ENCODE data around the gene ZDHHC8. TPM values are rescaled to one million over a fixed set of nuclear protein-coding genes. Genes with fewer than 3 reads are reported as not detected.

ZDHHC8 gene
- total RNA-seq, 1 donor: 6.4 TPM

DNA sequence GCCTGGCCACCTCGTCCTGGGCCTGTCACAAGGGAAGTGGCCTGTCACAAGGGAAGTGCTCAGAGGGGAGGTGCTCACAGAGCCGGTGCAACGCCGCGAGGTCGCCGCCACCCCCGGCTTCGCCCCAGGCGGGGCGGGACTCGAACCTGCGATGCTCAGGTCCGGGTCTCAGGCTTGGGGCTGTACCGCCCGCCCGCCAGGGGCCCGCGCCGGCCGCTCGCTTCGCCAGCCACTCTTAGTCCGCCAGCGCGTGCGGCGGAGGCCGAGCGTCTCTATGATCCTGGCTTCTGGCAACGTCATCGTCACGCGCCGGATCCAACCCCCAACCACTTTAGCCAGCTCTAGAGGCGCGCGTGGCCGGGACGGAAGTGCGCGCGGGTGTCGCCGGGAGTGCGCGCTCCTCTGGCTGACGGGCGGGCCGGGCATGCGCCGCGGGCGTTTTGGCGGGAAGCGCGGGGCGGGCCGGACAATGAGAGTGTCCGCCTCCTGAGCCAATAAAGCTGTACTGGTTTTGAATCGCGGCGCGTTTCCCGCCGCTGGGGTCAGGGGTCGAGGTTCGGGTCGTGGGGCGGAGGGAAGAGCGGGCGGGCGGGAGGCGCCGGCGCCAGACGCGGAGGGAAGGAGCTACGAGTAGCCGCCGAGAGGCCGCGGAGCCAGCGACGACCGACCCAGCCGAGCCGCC is 14.5 kb upstream of the ZDHHC8 start, which contains the start of gene TRMT2A:
Gene TRMT2A (minus strand): TSS at position 276 of the 682 bp plus-strand sequence. CDS start 320 bp downstream, outside the sequence.
- H3K9me3 ChIP-seq (ENCODE audit: low read depth, low read length): no peaks in the 10 kb centered on the region
- peaks cover 40% of the 10 kb centered on the region for H3K4me1 ChIP-seq (ENCODE audit: insufficient read depth, low read length)
- no peaks in the 10 kb centered on the region for H3K27me3 ChIP-seq (ENCODE audit: insufficient read depth, low read length)
- H3K4me3 ChIP-seq (ENCODE audit: low read length): peak within 1 kb of the TSS; percentile 81

DNA sequence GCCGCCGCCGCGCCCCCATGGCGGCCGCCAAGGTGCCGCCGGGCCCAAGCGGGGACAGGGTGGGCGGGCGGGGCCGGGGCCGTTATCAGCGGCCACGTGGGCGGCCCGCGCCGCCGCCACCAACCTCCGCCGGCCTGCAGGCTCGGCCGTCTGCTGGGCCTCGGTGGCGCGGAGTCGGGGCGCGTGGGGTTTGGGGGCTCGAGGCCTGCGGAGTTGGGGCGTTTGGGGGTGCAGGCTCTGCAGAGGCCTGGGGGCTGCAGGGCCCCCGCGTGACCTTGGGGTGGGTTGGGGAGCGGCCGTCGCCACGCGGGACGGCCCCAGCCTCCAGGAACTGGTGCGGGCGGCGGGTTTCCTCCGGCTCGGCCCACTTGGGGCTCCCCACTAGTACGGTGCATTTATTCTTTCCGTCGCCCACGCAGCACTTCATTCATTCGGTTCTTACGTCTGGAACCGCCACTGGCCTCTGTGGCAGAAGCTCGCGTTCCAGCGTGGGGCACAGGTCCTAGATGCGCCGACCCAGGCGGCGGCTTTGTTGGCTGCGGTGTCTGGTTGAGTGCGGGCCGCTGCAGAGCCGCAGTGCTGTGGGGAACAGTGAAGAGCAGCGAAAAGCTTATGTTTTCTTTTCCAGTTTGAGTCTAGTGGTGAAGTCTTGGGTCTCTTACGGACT is 13.8 kb upstream of the ZDHHC8 start:
- Histone ChIP-seq H3K4me3 (ENCODE audit: low read length) (peak overlapping the region; percentile 81), H3K4me1 (ENCODE audit: insufficient read depth, low read length) (peaks cover 37% of the 10 kb centered on the region)

DNA sequence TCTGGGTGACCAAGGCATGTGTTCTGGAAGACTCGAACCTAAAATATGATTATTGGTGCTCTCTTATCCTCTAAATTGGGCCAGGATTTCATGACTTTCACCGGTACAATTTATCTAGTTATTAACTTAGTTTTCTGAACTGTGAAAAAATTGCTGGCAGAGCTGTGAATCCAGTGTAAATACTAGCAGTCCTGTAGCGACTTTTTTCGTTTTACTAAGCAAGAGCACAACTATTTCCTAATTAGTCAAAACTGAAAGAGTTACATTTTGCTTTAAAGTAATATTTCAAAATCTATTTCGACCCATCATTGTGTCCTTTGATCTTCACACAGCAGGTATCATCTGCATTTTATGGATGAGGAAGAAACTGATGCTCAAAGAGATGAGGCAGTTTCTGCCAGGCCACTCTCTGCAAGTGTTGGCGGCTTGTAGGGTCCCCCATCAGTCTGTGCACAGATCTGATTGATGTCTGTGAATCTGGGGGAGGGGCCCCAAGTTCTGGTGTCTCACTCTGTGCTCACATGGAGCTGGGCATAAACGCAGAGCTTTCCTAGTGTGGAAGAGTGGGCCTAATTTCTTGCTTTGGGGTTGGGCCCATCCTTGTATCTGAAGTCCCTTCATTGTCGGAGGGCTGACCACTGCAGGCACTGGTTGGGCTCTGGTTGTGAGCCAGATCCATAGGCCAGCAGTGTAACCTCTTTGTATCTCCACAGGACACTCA is 13.1 kb upstream of the ZDHHC8 start:
- Histone ChIP-seq H3K27me3 (ENCODE audit: insufficient read depth, low read length) (no peaks in the 10 kb centered on the region), H3K4me1 (ENCODE audit: insufficient read depth, low read length) (peaks cover 37% of the 10 kb centered on the region)

More for the DNA sequence above, 13.8 kb upstream of the ZDHHC8 start:
- H3K27me3 ChIP-seq (ENCODE audit: insufficient read depth, low read length): no peaks in the 10 kb centered on the region
- H3K9me3 ChIP-seq (ENCODE audit: low read depth, low read length): no peaks in the 10 kb centered on the region

DNA sequence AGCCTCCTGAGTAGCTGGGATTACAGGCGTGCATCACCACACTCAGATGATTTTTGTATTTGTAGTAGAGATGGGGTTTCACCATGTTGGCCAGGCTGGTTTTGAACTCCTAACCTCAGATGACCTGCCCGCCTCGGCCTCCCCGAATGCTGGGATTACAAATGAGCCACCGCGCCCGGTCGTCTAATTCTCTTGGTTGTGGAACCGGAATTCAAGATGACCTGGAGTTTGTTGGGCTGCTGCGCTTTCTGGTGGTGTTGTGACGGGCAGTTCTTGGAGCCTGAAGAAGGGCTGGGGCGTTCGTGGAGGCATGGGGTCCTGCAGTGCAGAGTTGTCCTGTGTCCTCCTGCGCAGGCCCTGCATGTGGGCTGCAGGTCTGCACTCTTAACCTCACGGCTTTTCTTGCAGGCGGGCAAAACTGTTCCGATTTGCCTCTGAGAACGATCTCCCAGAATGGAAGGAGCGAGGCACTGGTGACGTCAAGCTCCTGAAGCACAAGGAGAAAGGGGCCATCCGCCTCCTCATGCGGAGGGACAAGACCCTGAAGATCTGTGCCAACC is 9.7 kb upstream of the ZDHHC8 start:
- H3K4me3 ChIP-seq (ENCODE audit: low read length): no peak overlapping the region
- peaks cover 29% of the 10 kb centered on the region for H3K4me1 ChIP-seq (ENCODE audit: insufficient read depth, low read length)
- H3K9me3 ChIP-seq (ENCODE audit: low read depth, low read length): no peaks in the 10 kb centered on the region
- H3K27me3 ChIP-seq (ENCODE audit: insufficient read depth, low read length): no peaks in the 10 kb centered on the region

More for the DNA sequence above, 13.1 kb upstream of the ZDHHC8 start:
- Histone ChIP-seq H3K4me3 (ENCODE audit: low read length) (peak overlapping the region; percentile 81), H3K9me3 (ENCODE audit: low read depth, low read length) (no peaks in the 10 kb centered on the region)

DNA sequence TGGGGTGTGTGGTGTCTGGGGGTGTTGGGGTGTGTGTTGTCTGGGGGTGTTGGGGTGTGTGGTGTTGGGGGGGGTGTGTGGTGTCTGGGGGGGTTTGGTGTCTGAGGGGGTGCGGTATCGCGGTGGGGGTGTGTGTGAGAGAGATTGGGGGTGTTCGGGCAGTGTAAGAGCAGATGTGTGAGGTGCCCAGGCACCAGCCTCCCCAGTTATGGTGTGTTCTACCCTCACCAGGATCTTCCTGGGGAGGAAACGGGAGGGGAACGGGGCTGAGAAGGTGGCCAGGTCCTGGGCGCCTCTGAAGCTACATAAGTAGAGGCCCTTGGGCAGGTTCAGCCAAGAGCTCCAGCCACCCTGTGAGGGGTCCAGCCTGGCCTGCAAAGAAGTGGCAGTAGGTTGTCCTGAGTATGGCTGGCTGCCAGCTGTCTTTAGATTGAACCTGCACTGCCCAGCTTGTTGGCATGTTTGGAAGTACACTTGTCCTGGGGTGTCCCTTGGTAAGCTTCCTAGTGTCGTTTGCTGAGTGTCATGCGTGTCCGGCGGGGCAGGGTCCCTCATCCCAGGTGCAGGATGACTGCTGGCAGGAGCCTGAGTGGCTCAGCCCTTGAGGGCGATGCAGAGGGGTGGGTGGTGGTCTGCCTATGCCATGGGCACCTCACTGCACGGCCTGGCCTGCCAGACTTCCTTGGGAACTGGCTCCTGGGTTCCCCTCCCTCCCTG is 8.1 kb upstream of the ZDHHC8 start:
- Histone ChIP-seq H3K4me3 (ENCODE audit: low read length) (no peak overlapping the region), H3K9me3 (ENCODE audit: low read depth, low read length) (no peaks in the 10 kb centered on the region), H3K27me3 (ENCODE audit: insufficient read depth, low read length) (no peaks in the 10 kb centered on the region), H3K4me1 (ENCODE audit: insufficient read depth, low read length) (peaks cover 20% of the 10 kb centered on the region)

DNA sequence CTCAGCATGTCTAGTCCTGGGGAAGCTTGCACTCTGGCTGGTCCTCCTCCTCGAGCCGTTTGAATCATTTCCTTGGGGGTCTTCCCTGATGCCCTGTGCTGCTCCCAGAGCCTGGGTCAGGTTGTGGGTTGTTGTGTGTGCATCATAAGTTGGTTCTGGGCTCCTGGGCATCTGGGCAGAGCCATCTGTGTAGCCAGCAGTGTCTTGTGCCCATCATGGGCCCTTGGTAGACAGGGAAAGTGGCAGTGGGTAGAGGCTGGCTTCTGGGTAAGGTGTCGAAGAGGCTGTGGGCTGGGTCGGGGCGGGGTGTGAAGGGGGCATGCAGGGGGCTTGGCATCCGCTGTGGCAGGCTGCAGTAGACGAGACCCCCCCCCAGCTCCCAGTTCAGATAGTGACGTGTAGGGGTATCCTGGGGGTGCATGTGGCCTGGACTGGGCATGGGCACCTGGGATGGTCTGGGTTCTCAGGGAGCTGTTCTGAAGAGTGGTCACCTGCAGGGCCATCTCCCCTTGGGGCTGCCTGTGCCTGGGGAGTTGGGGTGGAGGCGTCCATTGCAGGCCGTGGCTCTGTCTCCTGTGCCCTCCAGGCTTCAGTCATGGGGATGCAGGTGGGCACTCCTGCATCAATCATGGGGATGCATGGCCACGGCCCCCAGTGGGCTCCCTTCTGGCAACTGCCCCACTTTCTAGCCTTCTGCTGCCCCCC is 7.4 kb upstream of the ZDHHC8 start:
- Histone ChIP-seq H3K4me1 (ENCODE audit: insufficient read depth, low read length) (peaks cover 13% of the 10 kb centered on the region), H3K9me3 (ENCODE audit: low read depth, low read length) (no peaks in the 10 kb centered on the region), H3K4me3 (ENCODE audit: low read length) (no peak overlapping the region), H3K27me3 (ENCODE audit: insufficient read depth, low read length) (no peaks in the 10 kb centered on the region)

DNA sequence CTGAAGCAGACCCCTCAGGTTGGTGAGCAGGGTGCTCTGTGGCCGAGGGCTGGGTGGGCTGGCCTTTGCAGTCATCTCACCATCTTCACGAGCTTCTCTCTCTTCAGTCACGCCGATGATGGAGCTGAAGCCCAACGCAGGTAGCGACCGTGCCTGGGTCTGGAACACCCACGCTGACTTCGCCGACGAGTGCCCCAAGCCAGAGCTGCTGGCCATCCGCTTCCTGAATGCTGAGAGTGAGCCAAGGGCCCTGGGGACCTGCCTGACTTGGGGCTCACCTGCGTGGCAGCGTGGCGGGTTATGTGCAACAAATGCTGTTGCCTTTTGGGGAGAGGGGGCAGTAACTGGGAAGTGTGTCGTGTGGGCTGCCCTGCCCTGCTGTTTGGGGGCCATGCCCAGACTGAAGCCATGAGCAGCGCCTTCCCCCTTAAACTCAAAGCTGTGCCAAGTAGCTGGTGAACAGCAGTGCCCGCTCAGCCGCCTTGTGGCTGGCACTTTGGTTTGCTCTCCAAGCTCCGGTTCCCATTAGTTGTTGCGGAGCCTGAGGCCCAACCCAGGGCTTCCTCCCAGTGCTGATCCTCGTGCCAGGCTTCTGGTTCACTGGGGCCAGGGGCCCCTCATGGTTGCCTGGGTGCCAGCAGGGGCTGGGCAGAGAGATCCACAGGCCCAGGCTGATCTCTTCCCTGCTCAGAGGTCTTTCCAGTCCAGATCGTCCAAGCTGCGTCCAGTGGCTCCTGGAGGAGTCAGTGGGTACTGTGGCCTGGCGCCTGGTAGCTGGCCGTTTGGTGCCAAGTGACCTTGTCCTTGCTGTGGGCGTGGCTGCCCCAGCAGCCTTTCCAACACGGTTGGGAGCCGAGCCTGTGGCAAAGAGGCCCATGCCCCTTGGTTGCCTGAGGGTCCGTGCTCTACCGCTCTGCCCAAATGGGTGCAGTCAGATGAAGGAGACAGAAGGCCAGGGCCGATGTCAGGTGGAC is 6.1 kb upstream of the ZDHHC8 start:
- Histone ChIP-seq H3K4me3 (ENCODE audit: low read length) (no peak overlapping the region), H3K4me1 (ENCODE audit: insufficient read depth, low read length) (peaks cover 12% of the 10 kb centered on the region), H3K9me3 (ENCODE audit: low read depth, low read length) (no peaks in the 10 kb centered on the region), H3K27me3 (ENCODE audit: insufficient read depth, low read length) (no peaks in the 10 kb centered on the region)

DNA sequence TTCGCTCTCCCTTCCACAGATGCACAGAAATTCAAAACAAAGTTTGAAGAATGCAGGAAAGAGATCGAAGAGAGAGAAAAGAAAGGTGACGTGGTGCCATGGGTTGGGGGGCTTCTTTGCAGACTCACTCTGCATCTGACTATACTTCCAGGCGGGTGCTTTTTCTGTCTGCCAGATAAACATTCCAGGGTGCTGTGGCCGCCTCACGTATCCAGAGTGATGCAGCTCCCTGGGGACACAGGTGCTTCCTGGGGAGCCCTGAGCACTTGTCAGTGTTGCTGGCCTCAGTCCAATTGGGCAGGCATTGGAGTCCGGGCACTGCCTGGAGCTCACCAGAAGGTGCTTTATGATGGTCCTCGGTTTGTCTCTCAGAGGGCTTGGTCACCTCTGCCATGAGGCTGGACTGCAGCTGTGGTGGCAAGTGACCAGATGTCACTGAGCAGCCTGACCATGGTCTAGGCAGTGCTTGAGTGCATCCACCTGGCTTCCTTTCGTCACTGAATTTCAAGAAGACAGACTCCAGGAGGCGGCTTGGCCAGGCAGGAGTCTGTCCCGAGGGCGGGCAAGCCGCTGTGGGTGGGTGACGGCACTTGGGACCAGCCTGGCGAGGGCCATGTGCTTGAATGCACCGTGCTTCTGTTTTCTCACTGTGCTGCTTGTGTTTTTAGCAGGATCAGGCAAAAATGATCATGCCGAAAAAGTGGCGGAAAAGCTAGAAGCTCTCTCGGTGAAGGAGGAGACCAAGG is 5.1 kb upstream of the ZDHHC8 start:
- H3K4me1 ChIP-seq (ENCODE audit: insufficient read depth, low read length): peaks cover 14% of the 10 kb centered on the region
- H3K27me3 ChIP-seq (ENCODE audit: insufficient read depth, low read length): no peaks in the 10 kb centered on the region
- no peaks in the 10 kb centered on the region for H3K9me3 ChIP-seq (ENCODE audit: low read depth, low read length)
- H3K4me3 ChIP-seq (ENCODE audit: low read length): no peak overlapping the region

DNA sequence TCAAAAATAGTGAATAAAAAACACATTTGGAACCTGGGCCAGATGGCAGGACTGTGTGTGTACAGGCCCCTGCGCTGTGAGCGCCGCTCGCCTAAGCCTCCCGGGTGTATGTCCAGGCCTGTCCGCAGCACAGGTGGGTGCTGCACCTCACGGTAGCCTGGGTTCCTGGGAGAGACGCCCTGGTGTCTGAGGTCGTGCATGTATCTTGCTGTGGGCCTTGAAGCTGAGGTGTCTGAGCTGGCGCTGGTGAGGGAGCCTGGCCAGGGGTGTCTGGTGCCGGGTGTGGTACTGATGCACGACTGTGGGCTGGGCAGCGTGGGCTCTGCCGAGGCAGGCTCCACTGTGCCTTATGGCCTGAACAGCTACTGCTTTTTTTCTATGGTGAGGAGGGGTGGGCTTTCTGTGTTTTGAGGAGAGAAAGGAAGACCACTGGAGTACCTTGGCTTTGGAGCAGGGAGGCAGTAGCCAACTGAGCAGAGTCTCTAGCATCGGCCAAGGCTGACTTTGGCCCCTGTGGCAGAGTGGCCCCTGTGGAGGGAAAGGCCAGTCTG is 4.2 kb upstream of the ZDHHC8 start:
- no peaks in the 10 kb centered on the region for H3K27me3 ChIP-seq (ENCODE audit: insufficient read depth, low read length)
- H3K4me3 ChIP-seq (ENCODE audit: low read length): no peak overlapping the region
- peaks cover 16% of the 10 kb centered on the region for H3K4me1 ChIP-seq (ENCODE audit: insufficient read depth, low read length)
- no peaks in the 10 kb centered on the region for H3K9me3 ChIP-seq (ENCODE audit: low read depth, low read length)

DNA sequence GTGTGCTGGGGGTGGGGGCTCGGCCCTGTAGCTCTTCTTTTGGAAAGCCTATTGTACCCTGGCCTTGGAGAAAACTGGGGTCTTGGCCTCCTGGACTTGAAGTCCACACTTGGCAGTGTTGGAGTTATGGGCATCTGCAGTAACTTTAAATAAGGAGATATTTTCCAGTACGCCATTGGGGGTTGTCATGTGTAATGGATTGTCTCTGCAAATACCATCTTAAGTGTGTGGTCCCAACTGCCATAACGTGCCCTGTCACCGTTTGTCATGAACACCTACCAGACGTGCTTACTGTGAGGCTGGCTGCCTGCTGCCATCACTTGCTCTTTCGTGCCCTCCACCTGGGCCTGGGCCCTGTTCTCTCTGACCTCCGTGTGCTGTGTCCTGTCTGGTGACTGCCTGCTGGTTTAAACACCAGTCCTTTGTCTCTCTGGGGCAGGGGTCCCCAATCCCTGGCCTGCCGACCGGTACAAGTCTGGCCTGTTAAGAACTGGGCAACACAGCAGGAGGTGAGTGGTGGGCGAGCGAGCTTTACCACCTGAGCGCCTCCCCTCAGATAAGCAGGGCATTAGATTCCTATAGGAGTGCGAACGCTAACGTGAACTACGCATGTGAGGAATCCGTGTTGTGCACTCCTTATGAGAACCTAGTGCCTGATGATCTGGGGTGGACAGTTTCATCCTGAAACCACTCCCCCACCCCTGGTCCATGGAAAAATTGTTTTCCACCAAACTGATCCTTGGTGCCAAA is 3.6 kb upstream of the ZDHHC8 start:
- peaks cover 23% of the 10 kb centered on the region for H3K4me1 ChIP-seq (ENCODE audit: insufficient read depth, low read length)
- no peaks in the 10 kb centered on the region for H3K9me3 ChIP-seq (ENCODE audit: low read depth, low read length)
- no peaks in the 10 kb centered on the region for H3K27me3 ChIP-seq (ENCODE audit: insufficient read depth, low read length)
- no peak overlapping the region for H3K4me3 ChIP-seq (ENCODE audit: low read length)

DNA sequence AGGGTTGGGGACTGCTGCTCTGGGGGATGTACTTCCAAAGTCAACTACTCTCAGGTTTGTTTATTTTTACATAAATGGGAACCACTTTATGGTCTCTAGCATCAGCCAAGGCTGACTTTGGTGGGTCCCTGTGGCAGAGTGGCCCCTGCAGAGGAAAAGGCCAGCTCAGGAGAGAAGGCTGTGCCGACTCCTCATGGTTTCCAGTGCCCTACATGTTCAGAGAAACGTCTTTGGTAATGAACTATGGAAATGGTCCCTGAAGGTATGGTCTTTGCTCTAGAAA is 3.0 kb upstream of the ZDHHC8 start:
- Histone ChIP-seq H3K4me3 (ENCODE audit: low read length) (no peak overlapping the region), H3K27me3 (ENCODE audit: insufficient read depth, low read length) (no peaks in the 10 kb centered on the region), H3K4me1 (ENCODE audit: insufficient read depth, low read length) (peaks cover 26% of the 10 kb centered on the region)

More for the DNA sequence above, 3.0 kb upstream of the ZDHHC8 start:
- H3K9me3 ChIP-seq (ENCODE audit: low read depth, low read length): no peaks in the 10 kb centered on the region
